SH-SY5Y (cell line): ENCODE measurements around the gene KRT26.

Source experiments
- GATA2 ChIP-seq: IDR thresholded peaks from 2 replicates; pipeline ENCODE4 v1.6.1; 2011; ENCODE audit warnings: mild to moderate bottlenecking, low read depth, low read length
- GATA3 ChIP-seq: IDR thresholded peaks from 2 replicates; pipeline ENCODE4 v1.6.1; 2011; ENCODE audit warnings: low read depth, mild to moderate bottlenecking, low read length, moderate library complexity

DNA sequence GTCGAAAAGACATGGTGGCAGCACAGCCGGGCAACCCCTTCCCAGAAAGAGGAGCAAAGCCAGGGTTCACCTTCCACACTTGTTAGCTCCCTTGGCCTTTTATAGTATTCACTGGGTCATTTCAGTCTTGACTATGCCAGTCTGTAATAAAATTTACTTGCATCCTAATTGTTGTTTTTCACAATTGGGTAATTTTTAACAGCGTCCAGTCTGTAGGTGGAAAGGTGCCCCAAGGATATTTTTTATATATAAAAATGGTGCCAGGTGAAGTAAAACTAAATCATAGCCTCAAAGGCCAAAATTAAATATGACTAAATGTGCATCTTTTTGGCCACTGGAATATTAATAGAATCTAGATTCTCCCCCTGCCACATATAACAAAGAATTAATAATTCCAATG is at the start of gene KRT26:
- TF ChIP-seq GATA2 (no peak), GATA3 (no peak)
